Measurements from ENCODE around the gene PKDCC. TPM values are rescaled to one million over a fixed set of nuclear protein-coding genes. Genes with fewer than 3 reads are reported as not detected.
"Not testable (repeated sequence)": the region's sequence is repeated elsewhere in the genome, so short reads cannot be mapped to it uniquely, and the experiment has no call there.

Gene PKDCC
- total RNA-seq, 3 donors from 2014 or later (not counting 1 experiment from before 2014, with no cell fraction given): 0.50 TPM; not detected in 2

GRCh38 chr2:42031281-42032223, 16.3 kb upstream of the PKDCC start:
- no peaks in the 10 kb centered on the region for H3K9me3 ChIP-seq (ENCODE audit: control insufficient read depth, insufficient read depth, low read length)
- peaks cover 0 to 12% of the 10 kb centered on the region in 2 donors for H3K4me1 Mint-ChIP-seq
- intact Hi-C loops (cut with micrococcal nuclease): no loop called here

DNA sequence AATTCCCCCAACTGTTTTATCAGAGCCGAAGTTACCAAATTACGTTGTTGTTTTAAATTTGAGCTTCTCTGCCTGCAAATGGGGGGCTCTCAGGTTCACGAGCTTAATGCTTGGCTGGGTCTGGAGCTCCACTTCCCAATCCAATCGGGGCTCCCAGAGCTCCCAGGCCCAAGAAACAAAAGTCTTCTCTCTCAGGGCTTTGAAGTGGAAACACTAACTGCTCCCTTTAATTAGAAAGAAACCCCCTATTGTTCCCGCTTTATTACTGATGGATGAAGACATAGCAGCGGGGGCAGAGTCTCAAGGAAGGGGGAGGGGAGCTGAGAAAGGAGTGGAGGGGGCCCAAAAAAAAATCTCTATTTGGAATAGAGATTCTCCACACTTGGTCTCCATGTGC, 15.6 kb upstream of the PKDCC start:
- intact Hi-C loops (cut with micrococcal nuclease): no loop called here
- H3K4me1 ChIP-seq (ENCODE audit: control insufficient read depth, insufficient read depth, low read length): peaks cover 11% of the 10 kb centered on the region
- ATAC-seq (no peak), DNase-seq (no peak)
- TF ChIP-seq CTCF (IDR thresholded peaks at IDR 0.05): no peak
- Mint-ChIP-seq H3K9me3 (no peaks in the 10 kb centered on the region), H3K27ac (no peak overlapping the region), H3K36me3 (no peaks in the 10 kb centered on the region), H3K27me3 (ENCODE audit: low read depth in 2 of 2) (peaks cover 11 to 34% of the 10 kb centered on the region in 2 donors), H3K4me3 (no peak overlapping the region), H3K4me1 (peaks cover 0 to 12% of the 10 kb centered on the region in 2 donors)
- H3K4me3 ChIP-seq (ENCODE audit: low read length): no peak overlapping the region
- no peak overlapping the region for H3K27ac ChIP-seq (ENCODE audit: low read length)
- 67% methylated on average over 5 of the region's 6 CpGs for WGBS (ENCODE audit: insufficient coverage)
- H3K36me3 ChIP-seq (ENCODE audit: control insufficient read depth, insufficient read depth, low read length): no peaks in the 10 kb centered on the region
- H3K9me3 ChIP-seq (ENCODE audit: control insufficient read depth, insufficient read depth, low read length): no peaks in the 10 kb centered on the region
- H3K27me3 ChIP-seq (ENCODE audit: control insufficient read depth, insufficient read depth, low read length): peaks cover 3% of the 10 kb centered on the region

More at GRCh38 chr2:42031281-42032223, 16.3 kb upstream of the PKDCC start:
- ATAC-seq (no peak), DNase-seq (no peak)
- Histone ChIP-seq H3K27ac (ENCODE audit: low read length) (no peak overlapping the region), H3K4me1 (ENCODE audit: control insufficient read depth, insufficient read depth, low read length) (peaks cover 11% of the 10 kb centered on the region), H3K4me3 (ENCODE audit: low read length) (no peak overlapping the region), H3K27me3 (ENCODE audit: control insufficient read depth, insufficient read depth, low read length) (peaks cover 3% of the 10 kb centered on the region), H3K36me3 (ENCODE audit: control insufficient read depth, insufficient read depth, low read length) (no peaks in the 10 kb centered on the region)
- no peak for TF ChIP-seq CTCF (IDR thresholded peaks at IDR 0.05)
- WGBS (ENCODE audit: insufficient coverage): 85% methylated on average over 4 of the region's 4 CpGs
- Mint-ChIP-seq H3K27me3 (ENCODE audit: low read depth in 2 of 2) (peaks cover 11 to 34% of the 10 kb centered on the region in 2 donors), H3K36me3 (no peaks in the 10 kb centered on the region), H3K9me3 (no peaks in the 10 kb centered on the region), H3K27ac (no peak overlapping the region), H3K4me3 (no peak overlapping the region)

DNA sequence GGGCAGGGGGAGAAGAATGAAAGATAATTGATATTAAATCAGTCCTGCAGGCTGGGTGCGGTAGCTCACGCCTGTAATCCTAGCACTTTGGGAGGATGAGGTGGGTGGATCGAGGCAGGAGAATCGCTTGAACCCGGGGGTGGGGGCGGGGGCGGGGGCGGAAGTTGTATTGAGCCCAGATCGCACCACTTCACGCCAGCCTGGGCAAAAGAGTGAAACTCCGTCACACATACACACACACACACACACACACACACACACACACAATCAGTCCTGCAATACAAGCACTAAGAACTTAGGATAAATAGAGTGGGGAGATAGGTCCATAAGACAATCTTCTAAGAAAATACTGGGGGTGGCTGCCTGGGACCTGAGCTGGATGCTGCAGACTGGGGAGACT, 15.1 kb upstream of the PKDCC start:
- ATAC-seq: no peak
- no peak overlapping the region for H3K27ac Mint-ChIP-seq
- H3K27me3 Mint-ChIP-seq (ENCODE audit: low read depth in 2 of 2): peaks cover 15 to 34% of the 10 kb centered on the region in 2 donors
- H3K36me3 ChIP-seq (ENCODE audit: control insufficient read depth, insufficient read depth, low read length): no peaks in the 10 kb centered on the region
- no peaks in the 10 kb centered on the region for H3K9me3 Mint-ChIP-seq
- H3K9me3 ChIP-seq (ENCODE audit: control insufficient read depth, insufficient read depth, low read length): no peaks in the 10 kb centered on the region
- TF ChIP-seq CTCF (IDR thresholded peaks at IDR 0.05): no peak
- 70% methylated on average over 7 of the region's 11 CpGs for WGBS (ENCODE audit: insufficient coverage)
- no peak overlapping the region for H3K4me3 ChIP-seq (ENCODE audit: low read length)
- peaks cover 0 to 12% of the 10 kb centered on the region in 2 donors for H3K4me1 Mint-ChIP-seq
- H3K27me3 ChIP-seq (ENCODE audit: control insufficient read depth, insufficient read depth, low read length): peaks cover 3% of the 10 kb centered on the region
- DNase-seq: no peak
- no peak overlapping the region for H3K4me3 Mint-ChIP-seq
- intact Hi-C loops (cut with micrococcal nuclease): no loop called here
- H3K27ac ChIP-seq (ENCODE audit: low read length): no peak overlapping the region
- H3K4me1 ChIP-seq (ENCODE audit: control insufficient read depth, insufficient read depth, low read length): peaks cover 11% of the 10 kb centered on the region
- H3K36me3 Mint-ChIP-seq: no peaks in the 10 kb centered on the region

- H3K4me3 ChIP-seq (ENCODE audit: low read length); H3K36me3 Mint-ChIP-seq; H3K27ac Mint-ChIP-seq; H3K4me1 ChIP-seq (ENCODE audit: control insufficient read depth, insufficient read depth, low read length); H3K36me3 ChIP-seq (ENCODE audit: control insufficient read depth, insufficient read depth, low read length); DNase-seq; H3K9me3 ChIP-seq (ENCODE audit: control insufficient read depth, insufficient read depth, low read length); H3K4me3 Mint-ChIP-seq; H3K27me3 ChIP-seq (ENCODE audit: control insufficient read depth, insufficient read depth, low read length); H3K4me1 Mint-ChIP-seq; H3K9me3 Mint-ChIP-seq; H3K27ac ChIP-seq (ENCODE audit: low read length); ATAC-seq; intact Hi-C loops (cut with micrococcal nuclease): not testable (repeated sequence)
- peaks cover 15 to 34% of the 10 kb centered on the region in 2 donors for H3K27me3 Mint-ChIP-seq (ENCODE audit: low read depth in 2 of 2)
- WGBS (ENCODE audit: insufficient coverage): 78% methylated on average over 5 of the region's 6 CpGs
Measured at GRCh38 chr2:42034096-42034495, 13.7 kb upstream of the PKDCC start.
